Activated naive CD4-positive, alpha-beta T cell treated with anti-CD3 and anti-CD28 coated beads, Interleukin-2, amount 50 U/mL, for 16 hours (primary cell): ENCODE results near the gene CACHD1.
"Not testable (repeated sequence)": the region's sequence is repeated elsewhere in the genome, so short reads cannot be mapped to it uniquely, and the experiment has no call there.

Experiments used
- DNase-seq: peaks from one replicate; pipeline ENCODE4 v3.0.0-alpha.2; 2020

CACHD1 gene

GRCh38 chr1:64675718-64676345 is 205.9 kb downstream of the CACHD1 start:
- DNase-seq, result no peak

GRCh38 chr1:64676386-64676785 is 206.5 kb downstream of the CACHD1 start:
- no peak for DNase-seq

- no peak for DNase-seq
Measured at GRCh38 chr1:64677532-64677931, 207.6 kb downstream of the CACHD1 start.

- no peak for DNase-seq
Measured at GRCh38 chr1:64678366-64678765, 208.4 kb downstream of the CACHD1 start.

DNA sequence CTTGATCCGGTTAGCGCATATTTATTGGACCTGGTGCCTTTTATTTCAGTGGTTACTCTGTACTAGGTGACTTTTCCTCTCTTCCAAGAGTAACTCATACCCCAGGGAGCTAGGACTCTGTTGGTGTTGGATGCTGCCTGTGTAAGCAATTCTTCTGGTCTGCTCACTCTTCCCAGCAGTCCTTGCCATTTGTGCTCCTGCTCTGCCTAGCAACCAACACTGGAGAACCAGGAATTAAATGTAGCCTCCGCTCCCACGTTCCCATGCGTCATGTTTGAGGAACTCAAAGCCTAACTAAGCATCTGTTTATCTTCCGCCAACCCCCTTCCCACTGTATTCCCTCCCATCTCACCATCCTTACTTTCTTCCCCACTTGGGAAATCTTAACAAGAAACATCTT is 209.2 kb downstream of the CACHD1 start:
- DNase-seq, result no peak

GRCh38 chr1:64680599-64680998 is 210.7 kb downstream of the CACHD1 start:
- DNase-seq, result no peak

- DNase-seq, result no peak
Measured at GRCh38 chr1:64681043-64681442, 211.1 kb downstream of the CACHD1 start.

- DNase-seq, result no peak
Measured at GRCh38 chr1:64683419-64683818, 213.5 kb downstream of the CACHD1 start.

- DNase-seq, result no peak
Measured at GRCh38 chr1:64685217-64685616, 215.3 kb downstream of the CACHD1 start.

- DNase-seq, result no peak
Measured at GRCh38 chr1:64685765-64686341, 215.9 kb downstream of the CACHD1 start.

DNA sequence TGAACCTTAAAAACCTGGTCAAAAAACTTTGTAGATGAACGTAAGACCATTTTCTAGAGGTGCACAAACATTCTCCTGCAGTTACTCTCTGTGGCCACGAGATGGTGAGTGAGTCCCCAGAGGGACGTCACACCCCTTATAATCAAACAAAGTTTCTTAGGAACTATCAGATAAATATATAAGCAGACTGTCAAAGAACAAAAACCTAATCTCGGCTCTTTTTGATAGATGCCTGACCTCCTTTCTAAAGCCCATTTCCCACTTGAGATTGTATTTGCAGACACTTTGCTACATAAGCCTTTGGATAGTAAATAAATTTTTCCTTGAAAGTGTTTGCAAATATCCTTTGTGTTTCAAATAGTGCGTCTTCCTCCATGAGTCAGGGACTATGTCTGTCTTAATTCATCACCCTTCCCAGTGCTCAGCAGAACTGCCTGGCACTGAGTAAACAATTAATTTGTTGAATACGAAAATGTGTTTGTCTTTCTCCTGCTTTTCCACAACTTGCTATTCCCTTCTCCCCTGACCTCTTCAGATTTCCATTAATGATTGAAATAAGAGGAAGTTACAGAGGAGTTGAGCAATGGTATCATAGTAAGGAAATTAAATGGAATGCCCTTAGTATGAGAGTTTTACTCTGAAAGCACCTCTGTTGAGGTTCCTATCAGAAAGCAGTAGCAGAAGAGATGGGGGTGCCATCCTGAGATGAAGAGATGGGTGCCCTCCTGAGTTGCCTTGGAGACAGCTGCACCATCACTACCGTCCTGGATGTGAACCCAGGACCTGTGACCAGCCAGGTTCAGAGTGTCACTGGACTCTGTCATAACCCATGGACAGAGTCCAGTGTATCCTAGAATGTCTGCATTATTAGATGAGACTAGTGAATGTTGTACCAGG is 217.1 kb downstream of the CACHD1 start:
- DNase-seq, result peak; percentile 26

- DNase-seq, result no peak
Measured at GRCh38 chr1:64687725-64688327, 217.9 kb downstream of the CACHD1 start.

- no peak for DNase-seq
Measured at GRCh38 chr1:64691626-64692025, 221.7 kb downstream of the CACHD1 start.

GRCh38 chr1:64692911-64693310 is 223.0 kb downstream of the CACHD1 start:
- DNase-seq, result no peak

GRCh38 chr1:64693406-64693805 is 223.5 kb downstream of the CACHD1 start:
- DNase-seq, result no peak

- no peak for DNase-seq
Measured at GRCh38 chr1:64696879-64697278, 226.9 kb downstream of the CACHD1 start.

- DNase-seq, result no peak
Measured at GRCh38 chr1:64699327-64699726, 229.4 kb downstream of the CACHD1 start.

DNA sequence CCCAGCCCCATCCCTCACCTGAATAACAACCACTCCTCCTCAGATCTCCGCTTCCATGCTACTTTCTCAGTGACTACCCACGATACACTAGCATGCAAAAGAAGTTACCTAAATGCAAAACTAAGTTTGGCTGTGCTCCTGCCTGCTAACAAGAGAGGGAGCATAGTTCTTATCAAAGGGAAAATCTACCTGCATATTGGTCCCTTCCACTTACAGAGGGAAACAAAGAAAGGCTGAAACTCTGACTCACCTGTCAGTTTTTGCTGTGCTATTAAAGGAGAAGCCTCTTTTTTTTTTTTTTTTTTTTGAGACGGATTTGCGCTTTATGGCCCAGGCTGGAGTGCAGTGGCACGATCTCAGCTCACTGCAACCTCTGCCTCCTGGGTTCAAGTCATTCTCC is 231.1 kb downstream of the CACHD1 start:
- DNase-seq, result no peak

GRCh38 chr1:64701886-64702285 is 232.0 kb downstream of the CACHD1 start:
- DNase-seq, result no peak

GRCh38 chr1:64702670-64703069 is 232.7 kb downstream of the CACHD1 start:
- DNase-seq, result not testable (repeated sequence)

- DNase-seq, result no peak
Measured at GRCh38 chr1:64703600-64703999, 233.7 kb downstream of the CACHD1 start.

GRCh38 chr1:64705591-64705990 is 235.7 kb downstream of the CACHD1 start:
- no peak for DNase-seq

GRCh38 chr1:64711266-64711665 is 241.3 kb downstream of the CACHD1 start:
- DNase-seq, result no peak

DNA sequence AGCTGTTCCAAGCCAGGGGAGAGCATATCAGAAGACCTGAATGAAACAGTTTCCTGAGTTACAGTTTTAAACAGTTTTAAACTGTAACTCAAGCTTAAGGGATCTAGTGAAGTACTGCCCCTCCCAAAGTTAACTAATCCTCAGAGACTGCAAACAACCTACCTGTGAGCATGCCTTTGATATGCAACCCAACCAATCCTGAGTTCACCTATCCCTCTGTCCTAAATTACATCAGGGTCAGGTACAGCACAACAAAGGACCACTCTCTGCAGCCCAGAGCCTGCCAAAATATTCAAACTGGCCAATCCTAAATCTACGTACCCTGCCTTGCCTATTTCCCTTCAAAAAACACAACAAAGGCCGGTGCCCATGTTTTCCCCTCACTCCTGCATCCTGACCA is 242.1 kb downstream of the CACHD1 start:
- DNase-seq, result no peak
